DOHH2 (cell line): ENCODE results near the gene DNAJA3.

Experiments used
- H3F3A ChIP-seq: fragments of 200-600 bp; sonication (generic), shearing (Covaris generic); 2 replicates; pipeline ENCODE4 v1.6.0; 2016; ENCODE audit warnings: antibody characterized with exemption, mild to moderate bottlenecking; ENCODE audit not compliant: control insufficient read depth, insufficient read depth
- H3K27ac ChIP-seq: fragments of 200-600 bp; sonication (generic); 2 replicates; pipeline ENCODE4 v1.5.1; 2014; ENCODE audit warnings: low read depth, mild to moderate bottlenecking, low read length, moderate library complexity
- H3K27me3 ChIP-seq: fragments of 200-600 bp; sonication (generic); 2 replicates; pipeline ENCODE4 v1.6.1; 2014; ENCODE audit warnings: mild to moderate bottlenecking, low read length, mixed read lengths; ENCODE audit not compliant: control insufficient read depth
- H3K36me3 ChIP-seq: fragments of 200-600 bp; sonication (generic); 2 replicates; pipeline ENCODE4 v1.6.1; 2014; ENCODE audit warnings: mild to moderate bottlenecking, low read length, moderate library complexity, mixed read lengths; ENCODE audit not compliant: control insufficient read depth
- H3K4me1 ChIP-seq: fragments of 200-600 bp; sonication (generic); 2 replicates; pipeline ENCODE4 v1.6.1; 2014; ENCODE audit warnings: mild to moderate bottlenecking, low read length, mixed read lengths; ENCODE audit not compliant: control insufficient read depth
- H3K4me2 ChIP-seq: fragments of 200-600 bp; sonication (generic); 2 replicates; pipeline ENCODE4 v1.6.0; 2014; ENCODE audit warnings: mild to moderate bottlenecking, low read length, moderate library complexity
- H3K4me3 ChIP-seq: fragments of 200-600 bp; sonication (generic); 2 replicates; pipeline ENCODE4 v1.5.1; 2014; ENCODE audit warnings: mild to moderate bottlenecking, low read length, mixed read lengths
- H3K79me2 ChIP-seq: fragments of 200-600 bp; sonication (generic); 2 replicates; pipeline ENCODE4 v1.6.1; 2014; ENCODE audit warnings: mild to moderate bottlenecking, low read length, mixed read lengths; ENCODE audit not compliant: control insufficient read depth
- H3K9me2 ChIP-seq: fragments of 200-600 bp; sonication (generic); replicated peaks from 2 replicates; pipeline ENCODE4 v1.6.1; 2014; ENCODE audit warnings: mild to moderate bottlenecking, low read length, mixed read lengths; ENCODE audit not compliant: control insufficient read depth
- H3K9me3 ChIP-seq: fragments of 200-600 bp; sonication (generic); 2 replicates; pipeline ENCODE4 v1.6.1; 2014; ENCODE audit warnings: antibody characterized with exemption, low read length, mixed read lengths; ENCODE audit not compliant: control insufficient read depth, insufficient read depth
- H4K20me1 ChIP-seq: fragments of 200-600 bp; sonication (generic); 2 replicates; pipeline ENCODE4 v1.6.0; 2014; ENCODE audit warnings: low read depth, mild to moderate bottlenecking, antibody characterized with exemption, low read length, moderate library complexity; ENCODE audit not compliant: control insufficient read depth, insufficient read depth
- EZH2phosphoT487 ChIP-seq: fragments of 200-600 bp; sonication (generic); IDR thresholded peaks from 2 replicates; pipeline ENCODE4 v1.6.1; 2017; ENCODE audit warnings: borderline replicate concordance, mild to moderate bottlenecking, antibody characterized with exemption, low read length, moderate library complexity, mixed read lengths
- TF ChIP-seq, protein P1 (sequence below): fragments of 200-600 bp; sonication (generic); IDR thresholded peaks from one replicate; pipeline ENCODE4 v1.5.1; 2014; ENCODE audit warnings: antibody characterized with exemption, mild to moderate bottlenecking, low read depth, low read length; ENCODE audit not compliant: poor library complexity, severe bottlenecking

DNAJA3 gene

DNA sequence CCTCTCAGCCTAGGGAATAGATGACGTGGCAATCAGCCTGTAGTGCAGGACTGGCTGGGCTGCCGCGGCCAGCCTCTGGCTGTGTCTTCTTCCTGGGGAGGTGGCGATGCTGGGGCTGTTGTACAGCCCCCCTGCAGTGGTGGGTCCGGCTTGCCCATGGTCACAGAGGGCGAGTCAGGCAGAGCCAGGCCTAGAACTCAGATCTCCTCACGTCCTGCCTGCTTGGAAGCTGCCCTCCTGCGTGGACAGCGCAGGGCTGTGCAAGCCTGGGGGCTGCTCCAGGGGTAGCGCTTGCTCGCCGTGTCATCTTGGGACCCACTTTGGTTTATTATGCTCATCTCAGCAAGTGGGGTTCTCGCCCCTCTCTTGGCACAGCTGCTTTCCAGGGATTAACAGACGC, 29.4 kb downstream of the DNAJA3 start:
- Histone ChIP-seq H3K27ac (no peak overlapping the region), H3K27me3 (no peaks in the 10 kb centered on the region), H3K9me3 (no peaks in the 10 kb centered on the region), H3K4me2 (no peak overlapping the region), H4K20me1 (no peaks in the 10 kb centered on the region), H3K9me2 (no peaks in the 10 kb centered on the region), H3K4me1 (no peaks in the 10 kb centered on the region), H3K36me3 (peaks cover 88% of the 10 kb centered on the region), H3F3A (peaks cover 13% of the 10 kb centered on the region), H3K79me2 (peaks cover 4% of the 10 kb centered on the region), H3K4me3 (no peak overlapping the region)
- TF ChIP-seq, protein P1, sequence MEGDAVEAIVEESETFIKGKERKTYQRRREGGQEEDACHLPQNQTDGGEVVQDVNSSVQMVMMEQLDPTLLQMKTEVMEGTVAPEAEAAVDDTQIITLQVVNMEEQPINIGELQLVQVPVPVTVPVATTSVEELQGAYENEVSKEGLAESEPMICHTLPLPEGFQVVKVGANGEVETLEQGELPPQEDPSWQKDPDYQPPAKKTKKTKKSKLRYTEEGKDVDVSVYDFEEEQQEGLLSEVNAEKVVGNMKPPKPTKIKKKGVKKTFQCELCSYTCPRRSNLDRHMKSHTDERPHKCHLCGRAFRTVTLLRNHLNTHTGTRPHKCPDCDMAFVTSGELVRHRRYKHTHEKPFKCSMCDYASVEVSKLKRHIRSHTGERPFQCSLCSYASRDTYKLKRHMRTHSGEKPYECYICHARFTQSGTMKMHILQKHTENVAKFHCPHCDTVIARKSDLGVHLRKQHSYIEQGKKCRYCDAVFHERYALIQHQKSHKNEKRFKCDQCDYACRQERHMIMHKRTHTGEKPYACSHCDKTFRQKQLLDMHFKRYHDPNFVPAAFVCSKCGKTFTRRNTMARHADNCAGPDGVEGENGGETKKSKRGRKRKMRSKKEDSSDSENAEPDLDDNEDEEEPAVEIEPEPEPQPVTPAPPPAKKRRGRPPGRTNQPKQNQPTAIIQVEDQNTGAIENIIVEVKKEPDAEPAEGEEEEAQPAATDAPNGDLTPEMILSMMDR, result no peak
- no peak for TF ChIP-seq EZH2phosphoT487

DNA sequence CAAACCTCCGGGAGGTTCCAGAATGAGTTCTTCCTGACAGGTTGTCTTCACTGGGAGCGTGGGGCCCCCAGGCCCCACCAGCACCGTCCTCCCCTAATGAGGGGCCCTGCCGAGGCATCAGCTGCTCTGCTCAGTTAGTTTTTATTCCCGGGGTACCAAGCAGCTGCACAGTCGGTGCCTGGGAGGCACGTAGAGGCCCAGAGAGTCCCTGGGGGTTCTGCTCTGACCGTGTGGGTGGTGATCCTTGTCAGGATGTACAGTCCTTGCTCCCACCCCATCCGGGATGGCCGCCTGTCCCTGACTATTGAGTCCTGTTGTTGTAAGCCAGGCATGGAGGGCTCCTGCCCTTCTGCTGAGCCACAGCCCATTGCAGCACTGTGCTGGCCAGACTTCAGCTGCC, 30.3 kb downstream of the DNAJA3 start:
- Histone ChIP-seq H3K79me2 (peaks cover 4% of the 10 kb centered on the region), H3K27me3 (no peaks in the 10 kb centered on the region), H3F3A (peaks cover 15% of the 10 kb centered on the region), H4K20me1 (no peaks in the 10 kb centered on the region), H3K4me3 (no peak overlapping the region), H3K36me3 (peaks cover 82% of the 10 kb centered on the region), H3K9me2 (no peaks in the 10 kb centered on the region), H3K4me2 (no peak overlapping the region), H3K9me3 (no peaks in the 10 kb centered on the region), H3K27ac (no peak overlapping the region), H3K4me1 (no peaks in the 10 kb centered on the region)
- TF ChIP-seq, protein P1, result no peak
- no peak for TF ChIP-seq EZH2phosphoT487

DNA sequence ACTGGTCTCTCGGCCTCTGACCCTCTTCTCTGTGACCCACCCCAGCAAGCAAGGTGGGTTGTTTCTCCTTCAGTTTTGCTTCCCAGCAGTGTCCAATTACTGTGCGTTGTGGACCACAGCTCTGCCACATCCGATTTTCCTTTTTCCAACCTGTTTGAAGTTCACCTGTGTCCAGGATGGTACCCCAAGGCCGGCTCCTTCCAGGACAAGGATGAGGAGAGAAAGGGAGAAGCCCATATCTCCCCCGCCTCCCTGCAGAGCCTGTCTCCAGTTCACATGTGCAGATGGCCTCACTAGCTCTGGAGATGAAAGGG, 35.2 kb downstream of the DNAJA3 start:
- Histone ChIP-seq H3K9me3 (no peaks in the 10 kb centered on the region), H3K27ac (no peak overlapping the region), H3K36me3 (peaks cover 69% of the 10 kb centered on the region), H3K4me3 (no peak overlapping the region), H3K9me2 (no peaks in the 10 kb centered on the region), H3K4me2 (no peak overlapping the region), H3K4me1 (no peaks in the 10 kb centered on the region), H4K20me1 (no peaks in the 10 kb centered on the region), H3K79me2 (no peaks in the 10 kb centered on the region), H3K27me3 (no peaks in the 10 kb centered on the region), H3F3A (peaks cover 18% of the 10 kb centered on the region)
- TF ChIP-seq, protein P1, result no peak
- no peak for TF ChIP-seq EZH2phosphoT487
